Measurements from ENCODE around the gene SREBF2. TPM values are rescaled to one million over a fixed set of nuclear protein-coding genes. Genes with fewer than 3 reads are reported as not detected.

Gene SREBF2
- polyA plus RNA-seq, 1 donor from 2014 or later = 59.8 TPM

GRCh38 chr22:41919357-41920224, 86.7 kb downstream of the SREBF2 start:
- Mint-ChIP-seq H3K36me3 (peaks cover 8% of the 10 kb centered on the region), H3K4me1 (peaks cover 39 to 59% (median 53%) of the 10 kb centered on the region in 3 donors), H3K4me3 (peak overlapping the region; percentile 76 to 92 (median 91)), H3K27ac (peak overlapping the region; percentile 96 to 100 (median 97)), H3K9me3 (no peaks in the 10 kb centered on the region), H3K27me3 (peaks cover 12% of the 10 kb centered on the region)

GRCh38 chr22:41920271-41920976, 87.5 kb downstream of the SREBF2 start:
- peaks cover 11% of the 10 kb centered on the region for H3K36me3 Mint-ChIP-seq
- peak overlapping the region; percentile 76 to 92 (median 90) for H3K4me3 Mint-ChIP-seq
- peaks cover 41 to 62% (median 58%) of the 10 kb centered on the region in 3 donors for H3K4me1 Mint-ChIP-seq
- peaks cover 12% of the 10 kb centered on the region for H3K27me3 Mint-ChIP-seq
- no peaks in the 10 kb centered on the region for H3K9me3 Mint-ChIP-seq
- peak overlapping the region; percentile 96 to 100 (median 97) for H3K27ac Mint-ChIP-seq

DNA sequence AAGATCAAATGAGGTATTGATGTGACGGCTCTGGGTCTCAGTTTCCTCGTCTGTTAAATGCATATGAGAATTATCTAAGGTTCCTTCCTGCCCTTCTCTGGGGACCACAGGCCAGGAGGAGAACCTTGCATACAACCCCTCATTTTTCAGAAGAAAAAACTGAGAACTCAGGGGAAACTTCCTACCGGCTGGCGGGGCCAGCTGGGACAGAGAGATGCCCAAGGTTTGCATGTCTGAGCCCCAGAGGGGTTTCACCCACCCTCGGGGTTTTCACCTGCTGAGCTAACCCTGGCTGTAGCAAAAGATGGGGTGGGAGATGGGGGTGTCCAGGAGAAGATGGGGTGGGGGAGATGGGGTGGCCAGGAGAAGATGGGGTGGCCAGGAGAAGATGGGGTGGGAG, 89.4 kb downstream of the SREBF2 start:
- peaks cover 11% of the 10 kb centered on the region for H3K36me3 Mint-ChIP-seq
- peak overlapping the region; percentile 96 to 100 (median 97) for H3K27ac Mint-ChIP-seq
- H3K9me3 Mint-ChIP-seq = no peaks in the 10 kb centered on the region
- H3K4me3 Mint-ChIP-seq = peak overlapping the region in 3 of 4 donors; percentile 90 to 92 (median 90)
- H3K27me3 Mint-ChIP-seq = peaks cover 4% of the 10 kb centered on the region
- H3K4me1 Mint-ChIP-seq = peaks cover 37 to 52% (median 48%) of the 10 kb centered on the region in 3 donors

DNA sequence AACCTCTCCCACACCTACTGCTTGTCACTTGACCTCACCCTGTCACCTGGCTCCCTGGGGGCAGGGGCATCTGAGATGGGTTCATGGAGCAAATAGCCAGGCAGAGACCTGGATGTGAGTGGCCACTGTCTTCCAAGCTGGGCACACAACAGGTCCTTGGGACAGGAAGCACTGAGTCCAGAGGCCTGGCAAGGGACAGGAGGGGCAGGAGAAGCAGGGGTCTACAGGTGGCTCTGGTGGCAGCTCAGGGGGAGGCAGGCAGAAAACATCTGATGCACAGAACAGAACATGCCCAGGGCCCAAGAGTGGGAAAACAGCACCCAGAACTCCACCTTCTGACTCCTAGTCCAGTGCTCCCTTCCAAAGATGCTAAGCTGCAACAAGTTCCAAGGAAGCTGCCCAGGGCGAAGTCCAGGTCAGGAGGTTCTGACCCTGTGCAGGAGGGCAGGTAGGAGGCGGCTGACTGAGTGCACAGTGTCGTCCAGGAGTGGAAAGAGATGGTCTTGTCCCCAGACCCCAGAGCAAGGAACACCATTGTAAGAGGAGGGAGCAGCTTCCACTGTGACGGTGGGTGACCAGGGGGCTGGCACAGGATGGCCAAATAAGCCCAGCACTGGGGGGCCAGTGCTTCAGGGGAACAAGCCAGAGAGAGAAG, 90.2 kb downstream of the SREBF2 start:
- Mint-ChIP-seq H3K9me3 (no peaks in the 10 kb centered on the region), H3K4me3 (peak overlapping the region; percentile 87 to 97 (median 93)), H3K27ac (peak overlapping the region; percentile 97 to 100 (median 98)), H3K27me3 (peaks cover 4% of the 10 kb centered on the region), H3K36me3 (peaks cover 11% of the 10 kb centered on the region), H3K4me1 (peaks cover 39 to 51% (median 48%) of the 10 kb centered on the region in 3 donors)

GRCh38 chr22:41923595-41924276, 90.8 kb downstream of the SREBF2 start:
- Mint-ChIP-seq H3K27ac (peak overlapping the region; percentile 97 to 100 (median 98)), H3K36me3 (peaks cover 11% of the 10 kb centered on the region), H3K4me1 (peaks cover 38 to 47% (median 46%) of the 10 kb centered on the region in 3 donors), H3K27me3 (peaks cover 4% of the 10 kb centered on the region), H3K9me3 (no peaks in the 10 kb centered on the region), H3K4me3 (peak overlapping the region; percentile 90 to 99 (median 96))

- no peaks in the 10 kb centered on the region for H3K27me3 Mint-ChIP-seq
- peak overlapping the region; percentile 97 to 98 (median 98) for H3K27ac Mint-ChIP-seq
- peaks cover 11% of the 10 kb centered on the region for H3K36me3 Mint-ChIP-seq
- peaks cover 37 to 45% (median 37%) of the 10 kb centered on the region in 3 donors for H3K4me1 Mint-ChIP-seq
- no peaks in the 10 kb centered on the region for H3K9me3 Mint-ChIP-seq
- peak overlapping the region; percentile 90 to 99 (median 96) for H3K4me3 Mint-ChIP-seq
Measured at GRCh38 chr22:41925783-41926460, 93.0 kb downstream of the SREBF2 start.

DNA sequence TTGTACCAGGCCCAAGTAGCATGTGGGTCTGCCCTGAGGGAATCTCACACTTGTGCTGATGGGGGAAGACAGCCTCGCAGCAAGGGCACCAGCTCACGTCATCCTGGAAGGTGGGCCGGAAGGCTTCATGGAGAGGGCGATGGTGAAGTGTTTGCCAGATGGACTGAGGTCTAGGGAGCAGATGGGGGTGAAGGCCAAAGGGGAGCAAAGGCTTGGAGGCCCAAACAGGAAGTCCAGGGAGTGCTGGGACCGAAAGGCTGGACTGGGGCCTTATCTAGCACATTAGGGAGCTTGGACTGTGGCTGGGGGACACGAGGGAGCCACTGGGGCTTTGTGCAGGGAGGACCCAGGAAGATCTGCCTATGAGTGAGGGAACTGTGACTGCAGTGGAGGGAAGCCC, 94.9 kb downstream of the SREBF2 start:
- H3K36me3 Mint-ChIP-seq = peaks cover 5% of the 10 kb centered on the region
- peaks cover 28 to 38% (median 38%) of the 10 kb centered on the region in 3 donors for H3K4me1 Mint-ChIP-seq
- H3K4me3 Mint-ChIP-seq = peak overlapping the region; percentile 48 to 93 (median 76)
- no peaks in the 10 kb centered on the region for H3K27me3 Mint-ChIP-seq
- H3K9me3 Mint-ChIP-seq = no peaks in the 10 kb centered on the region
- H3K27ac Mint-ChIP-seq = peak overlapping the region; percentile 90 to 99 (median 94)

GRCh38 chr22:41928593-41929417, 95.9 kb downstream of the SREBF2 start:
- Mint-ChIP-seq H3K4me1 (peaks cover 31 to 38% (median 36%) of the 10 kb centered on the region in 3 donors), H3K27ac (peak overlapping the region; percentile 90 to 99 (median 91)), H3K9me3 (no peaks in the 10 kb centered on the region), H3K4me3 (peak overlapping the region; percentile 59 to 93 (median 67)), H3K27me3 (no peaks in the 10 kb centered on the region), H3K36me3 (peaks cover 3% of the 10 kb centered on the region)

- H3K36me3 Mint-ChIP-seq = peaks cover 3% of the 10 kb centered on the region
- no peaks in the 10 kb centered on the region for H3K27me3 Mint-ChIP-seq
- H3K9me3 Mint-ChIP-seq = no peaks in the 10 kb centered on the region
- H3K4me3 Mint-ChIP-seq = peak overlapping the region; percentile 59 to 93 (median 66)
- H3K4me1 Mint-ChIP-seq = peaks cover 32 to 43% (median 38%) of the 10 kb centered on the region in 3 donors
- H3K27ac Mint-ChIP-seq = peak overlapping the region; percentile 90 to 99 (median 91)
Measured at GRCh38 chr22:41929418-41929810, 96.5 kb downstream of the SREBF2 start.

- Mint-ChIP-seq H3K36me3 (no peaks in the 10 kb centered on the region), H3K4me3 (peak overlapping the region; percentile 8 to 79 (median 47)), H3K9me3 (no peaks in the 10 kb centered on the region), H3K4me1 (peaks cover 32 to 57% (median 50%) of the 10 kb centered on the region in 3 donors), H3K27ac (peak overlapping the region; percentile 95 to 96 (median 95)), H3K27me3 (no peaks in the 10 kb centered on the region)
Measured at GRCh38 chr22:41931701-41932269, 98.9 kb downstream of the SREBF2 start.

- H3K36me3 Mint-ChIP-seq = no peaks in the 10 kb centered on the region
- no peaks in the 10 kb centered on the region for H3K9me3 Mint-ChIP-seq
- H3K27ac Mint-ChIP-seq = peak overlapping the region; percentile 95 to 96 (median 95)
- H3K27me3 Mint-ChIP-seq = no peaks in the 10 kb centered on the region
- H3K4me3 Mint-ChIP-seq = peak overlapping the region in 3 of 4 donors; percentile 57 to 79 (median 63)
- peaks cover 32 to 59% (median 55%) of the 10 kb centered on the region in 3 donors for H3K4me1 Mint-ChIP-seq
Measured at GRCh38 chr22:41932353-41932752, 99.4 kb downstream of the SREBF2 start.

DNA sequence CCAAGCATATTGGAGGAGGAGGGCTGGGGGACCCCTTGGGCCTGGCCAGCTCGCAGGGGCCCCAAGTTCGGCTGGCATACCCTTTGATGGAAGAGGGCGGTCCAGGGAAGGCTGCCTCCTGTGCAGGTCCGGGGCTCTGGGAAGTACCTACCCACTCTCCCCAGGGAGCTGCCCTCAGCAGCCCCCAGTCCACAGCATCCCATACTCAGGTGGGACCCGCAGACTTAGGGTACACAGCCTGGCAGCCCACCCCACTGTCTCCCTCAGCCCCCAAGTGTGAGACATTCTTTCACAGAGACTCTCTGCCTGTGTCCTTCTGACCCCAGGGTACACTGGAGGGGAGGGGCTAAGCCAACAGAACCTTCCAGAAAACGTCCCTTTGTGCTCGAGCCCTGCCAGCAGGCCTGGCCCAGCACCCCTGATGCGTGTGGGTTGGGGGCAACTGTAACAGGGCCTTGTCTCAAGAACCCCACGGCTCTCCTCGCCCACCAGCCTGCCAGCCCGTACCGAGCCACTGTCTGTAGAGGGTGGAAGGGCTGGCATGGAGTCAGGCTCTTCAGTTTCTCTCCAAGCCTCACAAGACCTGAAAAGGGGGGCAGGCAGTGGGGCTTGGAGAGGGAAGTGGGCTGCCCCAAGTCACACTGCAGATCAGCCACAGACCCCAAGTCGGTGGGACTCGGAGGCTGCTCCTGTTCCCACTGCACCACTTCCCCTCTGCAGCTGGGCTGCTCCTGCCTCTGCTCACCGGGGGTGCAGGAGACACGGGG, 100.7 kb downstream of the SREBF2 start:
- Mint-ChIP-seq H3K4me1 (peaks cover 27 to 56% (median 55%) of the 10 kb centered on the region in 3 donors), H3K27ac (peak overlapping the region; percentile 92 to 95 (median 95)), H3K36me3 (no peaks in the 10 kb centered on the region), H3K27me3 (no peaks in the 10 kb centered on the region), H3K9me3 (no peaks in the 10 kb centered on the region), H3K4me3 (peak overlapping the region in 3 of 4 donors; percentile 75 to 82 (median 80))

Measured in IgD-negative memory B cell (primary cell).